ENCODE results near the gene PREPL. TPM values are rescaled to one million over a fixed set of nuclear protein-coding genes. Genes with fewer than 3 reads are reported as not detected.

Gene PREPL
- total RNA-seq (10 to 100 TPM; 30.0 to 31.4 TPM), total RNA-seq (37.4 to 131 (median 84.6) reads per million in 172 experiments)
- polyA plus RNA-seq (2013, experiment 1 of 2), result 27.7 TPM
- polyA plus RNA-seq (2013, experiment 2 of 2), result 23.1 TPM

GRCh38 chr2:44361330-44362206 is at the start of gene PREPL, which contains the start of gene CAMKMT:
Gene PREPL, minus strand, starts transcription at chr2:44361494. Its CDS starts 15,152 bp downstream, at chr2:44346342.
Gene CAMKMT, plus strand, starts transcription at chr2:44361947.
- intact Hi-C loops (cut with DNase I, micrococcal nuclease), result loop anchor here (1.0 to 10.0 kb wide), 8 partner anchors 114 to 1557 kb away; partner anchors contain the start of genes PPM1B (in 2 of the 2), DYNC2LI1 (in 1 of the 2) and THADA (in 1 of the 2)
- Mint-ChIP-seq H3K27ac (peak within 1 kb of the TSS; percentile 99), H3K9me3 (no peaks in the 10 kb centered on the region), H3K36me3 (ENCODE audit: low read depth) (peaks cover 27% of the 10 kb centered on the region), H3K27me3 (no peaks in the 10 kb centered on the region), H3K4me1 (ENCODE audit: low read depth) (peaks cover 64% of the 10 kb centered on the region), H3K4me3 (peak within 1 kb of the TSS; percentile 98)
- Histone ChIP-seq H3K9me3 (ENCODE audit: control insufficient read depth in 1 of 2, insufficient read depth in 1 of 2, low read length in 2 of 2) (no peaks in the 10 kb centered on the region), H3K36me3 (ENCODE audit: insufficient read depth, low read length) (no peaks in the 10 kb centered on the region), H3K4me3 (ENCODE audit: low read length) (peak within 1 kb of the TSS; percentile 89), H3K4me1 (ENCODE audit: insufficient read depth, low read length) (peaks cover 26% of the 10 kb centered on the region), H3K27ac (ENCODE audit: low read depth in 1 of 2, low read length in 2 of 2) (peak within 1 kb of the TSS; percentile 95 to 100), H3K27me3 (ENCODE audit: control insufficient read depth in 1 of 2, insufficient read depth in 2 of 2, low read length in 2 of 2) (no peaks in the 10 kb centered on the region)
- POLR2A ChIA-PET, result interaction anchor here (0.6 to 4.2 kb wide), 29 partner anchors 8 to 1551 kb away, joined by 3 to 111 read pairs (median 4); partner anchors contain the start of genes LRPPRC, PPM1B and THADA
- CTCF ChIA-PET, result interaction anchor here (0.6 to 2.3 kb wide), 7 partner anchors 31 to 317 kb away, joined by 3 to 15 read pairs (median 4); no protein-coding TSS in a partner anchor
- TF ChIP-seq, protein P1, sequence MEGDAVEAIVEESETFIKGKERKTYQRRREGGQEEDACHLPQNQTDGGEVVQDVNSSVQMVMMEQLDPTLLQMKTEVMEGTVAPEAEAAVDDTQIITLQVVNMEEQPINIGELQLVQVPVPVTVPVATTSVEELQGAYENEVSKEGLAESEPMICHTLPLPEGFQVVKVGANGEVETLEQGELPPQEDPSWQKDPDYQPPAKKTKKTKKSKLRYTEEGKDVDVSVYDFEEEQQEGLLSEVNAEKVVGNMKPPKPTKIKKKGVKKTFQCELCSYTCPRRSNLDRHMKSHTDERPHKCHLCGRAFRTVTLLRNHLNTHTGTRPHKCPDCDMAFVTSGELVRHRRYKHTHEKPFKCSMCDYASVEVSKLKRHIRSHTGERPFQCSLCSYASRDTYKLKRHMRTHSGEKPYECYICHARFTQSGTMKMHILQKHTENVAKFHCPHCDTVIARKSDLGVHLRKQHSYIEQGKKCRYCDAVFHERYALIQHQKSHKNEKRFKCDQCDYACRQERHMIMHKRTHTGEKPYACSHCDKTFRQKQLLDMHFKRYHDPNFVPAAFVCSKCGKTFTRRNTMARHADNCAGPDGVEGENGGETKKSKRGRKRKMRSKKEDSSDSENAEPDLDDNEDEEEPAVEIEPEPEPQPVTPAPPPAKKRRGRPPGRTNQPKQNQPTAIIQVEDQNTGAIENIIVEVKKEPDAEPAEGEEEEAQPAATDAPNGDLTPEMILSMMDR (IDR thresholded peaks at IDR 0.05), result no peak
- DNase-seq (peak; percentile 97 to 99 (median 98)), ATAC-seq (ENCODE audit: poor library complexity) (peak; percentile 85)

DNA sequence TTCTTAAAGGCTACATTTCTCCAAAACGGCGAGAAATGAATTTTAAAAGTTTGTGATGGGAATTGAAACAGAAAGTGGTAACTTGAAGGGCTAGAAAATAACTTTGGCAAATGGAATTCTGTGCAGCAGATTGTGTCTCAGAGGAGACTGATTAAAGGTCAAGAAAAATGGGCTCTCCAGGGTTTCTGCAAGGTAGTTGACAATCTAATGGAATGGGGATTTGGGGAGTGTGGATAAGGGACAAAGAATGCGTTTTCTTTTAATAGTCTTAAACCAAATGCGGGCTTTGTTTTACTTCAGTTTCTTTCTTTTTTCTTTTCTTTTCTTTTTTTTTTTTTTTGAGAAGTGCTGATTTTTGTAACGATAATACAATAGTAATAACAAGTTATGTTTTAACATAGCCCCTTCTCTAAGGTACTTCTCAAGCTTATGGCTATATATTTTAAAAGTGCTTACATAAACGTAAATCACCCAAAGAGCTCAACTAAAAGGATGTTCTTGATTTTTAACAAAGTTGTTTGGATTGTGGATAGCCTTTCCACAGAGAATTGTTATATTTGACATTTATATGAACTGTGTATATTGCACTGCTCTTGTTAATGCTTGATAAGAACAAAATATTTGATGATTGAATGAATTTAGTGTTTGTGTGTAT is 37.1 kb upstream of the PREPL start:
- Mint-ChIP-seq H3K36me3 (ENCODE audit: low read depth) (no peaks in the 10 kb centered on the region), H3K4me1 (ENCODE audit: low read depth) (no peaks in the 10 kb centered on the region), H3K4me3 (no peak overlapping the region), H3K9me3 (no peaks in the 10 kb centered on the region), H3K27ac (no peak overlapping the region), H3K27me3 (no peaks in the 10 kb centered on the region)
- no peaks in the 10 kb centered on the region for H3K36me3 ChIP-seq (ENCODE audit: insufficient read depth, low read length)
- H3K27me3 ChIP-seq (ENCODE audit: control insufficient read depth in 1 of 2, insufficient read depth in 2 of 2, low read length in 2 of 2), result no peaks in the 10 kb centered on the region
- H3K27ac ChIP-seq (ENCODE audit: low read depth in 1 of 2, low read length in 2 of 2), result no peak overlapping the region
- no peaks in the 10 kb centered on the region for H3K4me1 ChIP-seq (ENCODE audit: insufficient read depth, low read length)
- no peak overlapping the region for H3K4me3 ChIP-seq (ENCODE audit: low read length)
- ATAC-seq (ENCODE audit: poor library complexity), result no peak
- intact Hi-C loops (cut with DNase I, micrococcal nuclease), result no loop called here
- TF ChIP-seq, protein P1 (IDR thresholded peaks at IDR 0.05), result no peak
- no peak for DNase-seq
- H3K9me3 ChIP-seq (ENCODE audit: control insufficient read depth in 1 of 2, insufficient read depth in 1 of 2, low read length in 2 of 2), result no peaks in the 10 kb centered on the region
- CTCF ChIA-PET, result no interaction called here
- POLR2A ChIA-PET, result no interaction called here

- H3K27ac Mint-ChIP-seq, result no peak overlapping the region
Observed at GRCh38 chr2:44397447-44398175, 36.3 kb upstream of the PREPL start.

More at GRCh38 chr2:44397447-44398175, 36.3 kb upstream of the PREPL start:
- H3K27ac ChIP-seq (ENCODE audit: low read depth in 1 of 2, low read length in 2 of 2), result no peak overlapping the region
- no peaks in the 10 kb centered on the region for H3K4me1 Mint-ChIP-seq (ENCODE audit: low read depth)
- CTCF ChIA-PET, result no interaction called here
- intact Hi-C loops (cut with DNase I, micrococcal nuclease), result no loop called here
- no peaks in the 10 kb centered on the region for H3K36me3 Mint-ChIP-seq (ENCODE audit: low read depth)
- no peaks in the 10 kb centered on the region for H3K36me3 ChIP-seq (ENCODE audit: insufficient read depth, low read length)
- no peak overlapping the region for H3K4me3 ChIP-seq (ENCODE audit: low read length)
- H3K4me1 ChIP-seq (ENCODE audit: insufficient read depth, low read length), result no peaks in the 10 kb centered on the region
- POLR2A ChIA-PET, result no interaction called here
- TF ChIP-seq, protein P1 (IDR thresholded peaks at IDR 0.05), result no peak
- no peak for ATAC-seq (ENCODE audit: poor library complexity)
- H3K27me3 ChIP-seq (ENCODE audit: control insufficient read depth in 1 of 2, insufficient read depth in 2 of 2, low read length in 2 of 2), result no peaks in the 10 kb centered on the region
- H3K27me3 Mint-ChIP-seq, result no peaks in the 10 kb centered on the region
- no peak overlapping the region for H3K4me3 Mint-ChIP-seq
- no peak for DNase-seq
- no peaks in the 10 kb centered on the region for H3K9me3 ChIP-seq (ENCODE audit: control insufficient read depth in 1 of 2, insufficient read depth in 1 of 2, low read length in 2 of 2)
- no peaks in the 10 kb centered on the region for H3K9me3 Mint-ChIP-seq

All from CD4-positive, alpha-beta T cell (primary cell).